ENCODE results near the gene EFCAB6. TPM values are rescaled to one million over a fixed set of nuclear protein-coding genes. Genes with fewer than 3 reads are reported as not detected.

The EFCAB6 gene
- polyA plus RNA-seq, 1 donor from 2014 or later: not detected

- Mint-ChIP-seq H3K4me3 (no peak overlapping the region), H3K27ac (peak overlapping the region in 1 of 3 donors; percentile 16)
Observed at GRCh38 chr22:43528601-43529360, 283.3 kb downstream of the EFCAB6 start.

GRCh38 chr22:43526946-43527345, 285.2 kb downstream of the EFCAB6 start:
- H3K4me1 Mint-ChIP-seq: no peaks in the 10 kb centered on the region
- no peak overlapping the region for H3K27ac Mint-ChIP-seq
- H3K36me3 Mint-ChIP-seq: no peaks in the 10 kb centered on the region
- peaks cover 0 to 3% (median 0%) of the 10 kb centered on the region in 3 donors for H3K9me3 Mint-ChIP-seq
- H3K27me3 Mint-ChIP-seq: peaks cover 5% of the 10 kb centered on the region
- no peak overlapping the region for H3K4me3 Mint-ChIP-seq

More at GRCh38 chr22:43528601-43529360, 283.3 kb downstream of the EFCAB6 start:
- Mint-ChIP-seq H3K27me3 (peaks cover 5% of the 10 kb centered on the region), H3K9me3 (peaks cover 0 to 3% (median 0%) of the 10 kb centered on the region in 3 donors), H3K4me1 (no peaks in the 10 kb centered on the region), H3K36me3 (no peaks in the 10 kb centered on the region)

GRCh38 chr22:43526117-43526655, 285.9 kb downstream of the EFCAB6 start:
- Mint-ChIP-seq H3K9me3 (peaks cover 0 to 3% (median 0%) of the 10 kb centered on the region in 3 donors), H3K27me3 (peaks cover 5% of the 10 kb centered on the region), H3K36me3 (no peaks in the 10 kb centered on the region)

GRCh38 chr22:43521716-43522115, 290.4 kb downstream of the EFCAB6 start:
- H3K4me3 Mint-ChIP-seq: no peak overlapping the region

More at GRCh38 chr22:43526117-43526655, 285.9 kb downstream of the EFCAB6 start:
- Mint-ChIP-seq H3K4me3 (no peak overlapping the region), H3K27ac (no peak overlapping the region), H3K4me1 (no peaks in the 10 kb centered on the region)

GRCh38 chr22:43520632-43521039, 291.5 kb downstream of the EFCAB6 start:
- Mint-ChIP-seq H3K4me1 (no peaks in the 10 kb centered on the region), H3K36me3 (no peaks in the 10 kb centered on the region), H3K27ac (no peak overlapping the region), H3K27me3 (peaks cover 5% of the 10 kb centered on the region), H3K4me3 (no peak overlapping the region), H3K9me3 (no peaks in the 10 kb centered on the region)

More at GRCh38 chr22:43521716-43522115, 290.4 kb downstream of the EFCAB6 start:
- H3K9me3 Mint-ChIP-seq: no peaks in the 10 kb centered on the region
- no peaks in the 10 kb centered on the region for H3K36me3 Mint-ChIP-seq
- H3K27ac Mint-ChIP-seq: no peak overlapping the region
- peaks cover 7% of the 10 kb centered on the region for H3K27me3 Mint-ChIP-seq
- H3K4me1 Mint-ChIP-seq: no peaks in the 10 kb centered on the region

- Mint-ChIP-seq H3K36me3 (no peaks in the 10 kb centered on the region), H3K4me1 (no peaks in the 10 kb centered on the region), H3K27ac (no peak overlapping the region), H3K9me3 (no peaks in the 10 kb centered on the region), H3K27me3 (peaks cover 2% of the 10 kb centered on the region), H3K4me3 (no peak overlapping the region)
Observed at GRCh38 chr22:43516996-43517635, 295.0 kb downstream of the EFCAB6 start.

GRCh38 chr22:43516386-43516785, 295.7 kb downstream of the EFCAB6 start:
- no peaks in the 10 kb centered on the region for H3K9me3 Mint-ChIP-seq
- H3K4me1 Mint-ChIP-seq: no peaks in the 10 kb centered on the region
- no peak overlapping the region for H3K4me3 Mint-ChIP-seq
- H3K27me3 Mint-ChIP-seq: peaks cover 2% of the 10 kb centered on the region
- H3K36me3 Mint-ChIP-seq: no peaks in the 10 kb centered on the region
- no peak overlapping the region for H3K27ac Mint-ChIP-seq

GRCh38 chr22:43515902-43516301, 296.2 kb downstream of the EFCAB6 start:
- no peak overlapping the region for H3K4me3 Mint-ChIP-seq
- H3K27ac Mint-ChIP-seq: no peak overlapping the region

GRCh38 chr22:43515411-43515810, 296.7 kb downstream of the EFCAB6 start:
- H3K9me3 Mint-ChIP-seq: no peaks in the 10 kb centered on the region
- no peak overlapping the region for H3K27ac Mint-ChIP-seq
- H3K4me1 Mint-ChIP-seq: no peaks in the 10 kb centered on the region
- H3K4me3 Mint-ChIP-seq: no peak overlapping the region
- no peaks in the 10 kb centered on the region for H3K36me3 Mint-ChIP-seq
- H3K27me3 Mint-ChIP-seq: peaks cover 2% of the 10 kb centered on the region

More at GRCh38 chr22:43515902-43516301, 296.2 kb downstream of the EFCAB6 start:
- peaks cover 2% of the 10 kb centered on the region for H3K27me3 Mint-ChIP-seq
- H3K36me3 Mint-ChIP-seq: no peaks in the 10 kb centered on the region
- H3K4me1 Mint-ChIP-seq: no peaks in the 10 kb centered on the region
- no peaks in the 10 kb centered on the region for H3K9me3 Mint-ChIP-seq

GRCh38 chr22:43514476-43515157, 297.5 kb downstream of the EFCAB6 start:
- H3K4me1 Mint-ChIP-seq: no peaks in the 10 kb centered on the region
- no peaks in the 10 kb centered on the region for H3K9me3 Mint-ChIP-seq
- no peak overlapping the region for H3K27ac Mint-ChIP-seq
- H3K4me3 Mint-ChIP-seq: no peak overlapping the region
- H3K36me3 Mint-ChIP-seq: no peaks in the 10 kb centered on the region
- no peaks in the 10 kb centered on the region for H3K27me3 Mint-ChIP-seq

GRCh38 chr22:43512279-43512678, 299.8 kb downstream of the EFCAB6 start:
- H3K36me3 Mint-ChIP-seq: no peaks in the 10 kb centered on the region
- no peaks in the 10 kb centered on the region for H3K9me3 Mint-ChIP-seq
- H3K4me3 Mint-ChIP-seq: no peak overlapping the region
- H3K27ac Mint-ChIP-seq: no peak overlapping the region
- no peaks in the 10 kb centered on the region for H3K27me3 Mint-ChIP-seq
- no peaks in the 10 kb centered on the region for H3K4me1 Mint-ChIP-seq

- Mint-ChIP-seq H3K4me1 (no peaks in the 10 kb centered on the region), H3K9me3 (no peaks in the 10 kb centered on the region), H3K27me3 (no peaks in the 10 kb centered on the region), H3K27ac (no peak overlapping the region), H3K4me3 (no peak overlapping the region), H3K36me3 (no peaks in the 10 kb centered on the region)
Observed at GRCh38 chr22:43511276-43511910, 300.7 kb downstream of the EFCAB6 start.

- no peaks in the 10 kb centered on the region for H3K9me3 Mint-ChIP-seq
Observed at GRCh38 chr22:43510281-43511070, 301.6 kb downstream of the EFCAB6 start.

GRCh38 chr22:43509337-43509736, 302.8 kb downstream of the EFCAB6 start:
- no peaks in the 10 kb centered on the region for H3K4me1 Mint-ChIP-seq
- H3K27ac Mint-ChIP-seq: no peak overlapping the region
- H3K36me3 Mint-ChIP-seq: no peaks in the 10 kb centered on the region
- no peaks in the 10 kb centered on the region for H3K9me3 Mint-ChIP-seq
- H3K4me3 Mint-ChIP-seq: no peak overlapping the region
- H3K27me3 Mint-ChIP-seq: no peaks in the 10 kb centered on the region

More at GRCh38 chr22:43510281-43511070, 301.6 kb downstream of the EFCAB6 start:
- H3K27ac Mint-ChIP-seq: no peak overlapping the region
- H3K27me3 Mint-ChIP-seq: no peaks in the 10 kb centered on the region
- no peaks in the 10 kb centered on the region for H3K36me3 Mint-ChIP-seq
- H3K4me3 Mint-ChIP-seq: no peak overlapping the region
- H3K4me1 Mint-ChIP-seq: no peaks in the 10 kb centered on the region

All from IgD-negative memory B cell (primary cell).